Kidney epithelial cell (primary cell): ENCODE measurements around the gene ADAT1. TPM values are rescaled to one million over a fixed set of nuclear protein-coding genes. Genes with fewer than 3 reads are reported as not detected.

Experiments used
- DNase-seq: peaks from one replicate; pipeline ENCODE4 v3.0.0-alpha.2; 2010; ENCODE audit warnings: low read depth
- H3K27me3 ChIP-seq: 2 replicates; pipeline ENCODE4 v1.6.0; 2011; ENCODE audit warnings: low read length; ENCODE audit not compliant: control insufficient read depth, insufficient read depth
- H3K36me3 ChIP-seq: 2 replicates; pipeline ENCODE4 v1.5.1; 2011; ENCODE audit warnings: low read length; ENCODE audit not compliant: control insufficient read depth, insufficient read depth
- H3K4me3 ChIP-seq: 2 replicates; pipeline ENCODE4 v1.5.1; 2011; ENCODE audit warnings: low read depth, mild to moderate bottlenecking, control low read depth, low read length
- total RNA-seq: library from RNA; depleted of rRNA; stranded (reverse); fragments of >200 nt; gene quantifications from 2 replicates; pipeline ENCODE4 v1.2.3, GENCODE V29; 2015
- TF ChIP-seq, protein P1 (sequence below): IDR thresholded peaks from 2 replicates; pipeline ENCODE4 v1.5.1; 2011; ENCODE audit warnings: mild to moderate bottlenecking, moderate library complexity, low read length, control low read depth, inconsistent platforms; ENCODE audit not compliant: insufficient read depth, poor library complexity, severe bottlenecking

ADAT1 gene
- total RNA-seq, 1 donor from 2014 or later, result 60.5 TPM

DNA sequence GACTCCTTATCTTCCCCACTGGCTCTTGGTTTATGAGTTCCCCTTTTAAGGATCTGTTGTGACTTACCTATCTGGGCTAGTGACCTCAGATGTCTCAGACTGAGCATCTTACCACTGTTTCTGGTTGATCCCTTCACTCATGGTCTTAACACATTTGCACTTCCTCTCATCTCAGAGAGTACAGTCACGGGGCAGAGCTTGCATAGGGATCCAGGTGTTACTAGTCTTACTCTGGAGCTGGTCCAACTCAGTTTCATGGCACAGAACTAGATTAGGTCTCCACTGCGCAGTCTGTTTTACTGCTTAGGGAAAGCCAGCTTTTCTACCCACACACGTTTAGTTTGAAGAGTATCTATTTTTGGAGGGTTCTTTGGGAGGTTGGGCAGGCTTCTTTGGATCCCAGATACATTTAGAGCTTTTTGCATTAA is 46.7 kb downstream of the ADAT1 start:
- DNase-seq, result no peak
- Histone ChIP-seq H3K4me3 (no peak overlapping the region), H3K36me3 (peaks cover 1% of the 10 kb centered on the region), H3K27me3 (no peaks in the 10 kb centered on the region)
- TF ChIP-seq, protein P1, sequence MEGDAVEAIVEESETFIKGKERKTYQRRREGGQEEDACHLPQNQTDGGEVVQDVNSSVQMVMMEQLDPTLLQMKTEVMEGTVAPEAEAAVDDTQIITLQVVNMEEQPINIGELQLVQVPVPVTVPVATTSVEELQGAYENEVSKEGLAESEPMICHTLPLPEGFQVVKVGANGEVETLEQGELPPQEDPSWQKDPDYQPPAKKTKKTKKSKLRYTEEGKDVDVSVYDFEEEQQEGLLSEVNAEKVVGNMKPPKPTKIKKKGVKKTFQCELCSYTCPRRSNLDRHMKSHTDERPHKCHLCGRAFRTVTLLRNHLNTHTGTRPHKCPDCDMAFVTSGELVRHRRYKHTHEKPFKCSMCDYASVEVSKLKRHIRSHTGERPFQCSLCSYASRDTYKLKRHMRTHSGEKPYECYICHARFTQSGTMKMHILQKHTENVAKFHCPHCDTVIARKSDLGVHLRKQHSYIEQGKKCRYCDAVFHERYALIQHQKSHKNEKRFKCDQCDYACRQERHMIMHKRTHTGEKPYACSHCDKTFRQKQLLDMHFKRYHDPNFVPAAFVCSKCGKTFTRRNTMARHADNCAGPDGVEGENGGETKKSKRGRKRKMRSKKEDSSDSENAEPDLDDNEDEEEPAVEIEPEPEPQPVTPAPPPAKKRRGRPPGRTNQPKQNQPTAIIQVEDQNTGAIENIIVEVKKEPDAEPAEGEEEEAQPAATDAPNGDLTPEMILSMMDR, result no peak

DNA sequence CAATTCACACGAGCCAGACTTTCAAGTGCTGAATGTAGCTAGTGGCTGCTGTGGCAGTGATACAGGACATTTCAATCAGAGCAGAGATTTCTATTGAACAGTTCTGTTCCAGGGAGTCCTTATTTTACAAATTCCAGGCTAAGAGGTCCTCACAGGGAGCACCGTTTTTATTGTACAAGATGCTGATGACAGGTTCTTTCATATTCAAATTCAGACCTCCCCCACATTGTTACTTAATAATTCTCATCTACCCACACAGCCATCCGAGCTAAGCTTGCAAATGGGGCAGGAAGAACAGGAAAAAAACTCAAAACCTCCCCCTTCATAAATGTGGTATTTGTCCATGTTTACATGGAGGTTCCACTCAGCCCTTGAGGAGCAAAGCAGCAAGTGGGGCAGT is 47.1 kb downstream of the ADAT1 start:
- DNase-seq, result no peak
- H3K36me3 ChIP-seq, result peaks cover 1% of the 10 kb centered on the region
- no peak overlapping the region for H3K4me3 ChIP-seq
- no peaks in the 10 kb centered on the region for H3K27me3 ChIP-seq
- TF ChIP-seq, protein P1, result no peak

DNA sequence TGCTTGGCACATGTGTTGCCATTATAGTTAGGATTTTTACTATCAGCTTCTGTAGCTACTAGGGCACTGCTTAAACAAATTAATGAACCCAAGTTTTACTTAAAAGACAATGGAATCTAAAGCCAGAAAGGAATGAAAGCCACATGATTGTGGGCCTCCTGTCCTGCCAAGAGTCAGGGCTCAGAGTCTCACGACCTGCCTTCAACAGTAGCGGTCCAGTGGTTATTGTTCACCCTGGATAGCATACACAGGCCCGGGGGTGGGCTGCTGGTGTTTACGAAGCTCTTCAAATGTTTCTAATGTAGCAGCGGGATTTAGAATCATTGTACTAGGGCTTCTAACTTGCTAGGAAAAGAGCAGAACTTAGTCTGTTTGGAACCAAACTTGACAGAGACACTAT is 49.1 kb downstream of the ADAT1 start:
- H3K4me3 ChIP-seq, result no peak overlapping the region
- no peaks in the 10 kb centered on the region for H3K27me3 ChIP-seq
- H3K36me3 ChIP-seq, result peaks cover 1% of the 10 kb centered on the region
- no peak for DNase-seq
- TF ChIP-seq, protein P1, result no peak

DNA sequence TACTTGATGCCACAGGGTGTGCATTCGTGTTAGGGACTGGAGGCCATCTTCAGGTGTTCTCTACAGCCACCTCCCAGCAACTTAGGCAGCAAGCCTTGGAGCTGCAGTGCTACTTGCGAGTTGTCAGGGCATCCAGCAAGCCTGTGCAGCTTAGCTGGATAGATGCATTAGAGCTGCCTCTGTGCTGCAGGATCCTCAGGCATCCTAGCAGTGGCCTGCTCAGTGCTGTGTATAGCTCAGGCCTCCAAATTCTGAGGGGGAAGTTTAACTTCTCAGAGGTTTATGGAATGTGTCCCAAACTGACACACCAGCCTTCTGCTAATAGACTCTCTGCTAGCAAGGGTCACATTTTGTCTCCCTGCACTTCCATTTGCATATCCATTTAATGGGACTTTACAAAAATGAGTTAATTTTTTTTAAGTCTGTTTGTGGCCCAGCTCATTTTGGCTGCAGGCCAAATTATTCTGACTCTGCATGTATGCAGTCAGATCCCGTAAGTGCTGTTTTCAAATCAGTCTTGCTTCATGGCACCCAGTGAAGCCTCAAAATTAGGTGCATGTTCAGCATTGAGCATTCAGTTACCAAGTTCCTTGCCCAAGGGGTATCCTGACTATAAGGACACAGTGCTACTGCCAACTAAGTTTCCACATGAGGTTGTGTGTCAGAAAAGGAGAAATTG is 50.1 kb downstream of the ADAT1 start:
- TF ChIP-seq, protein P1, result no peak
- Histone ChIP-seq H3K4me3 (no peak overlapping the region), H3K36me3 (peaks cover 1% of the 10 kb centered on the region), H3K27me3 (no peaks in the 10 kb centered on the region)
- DNase-seq, result no peak

DNA sequence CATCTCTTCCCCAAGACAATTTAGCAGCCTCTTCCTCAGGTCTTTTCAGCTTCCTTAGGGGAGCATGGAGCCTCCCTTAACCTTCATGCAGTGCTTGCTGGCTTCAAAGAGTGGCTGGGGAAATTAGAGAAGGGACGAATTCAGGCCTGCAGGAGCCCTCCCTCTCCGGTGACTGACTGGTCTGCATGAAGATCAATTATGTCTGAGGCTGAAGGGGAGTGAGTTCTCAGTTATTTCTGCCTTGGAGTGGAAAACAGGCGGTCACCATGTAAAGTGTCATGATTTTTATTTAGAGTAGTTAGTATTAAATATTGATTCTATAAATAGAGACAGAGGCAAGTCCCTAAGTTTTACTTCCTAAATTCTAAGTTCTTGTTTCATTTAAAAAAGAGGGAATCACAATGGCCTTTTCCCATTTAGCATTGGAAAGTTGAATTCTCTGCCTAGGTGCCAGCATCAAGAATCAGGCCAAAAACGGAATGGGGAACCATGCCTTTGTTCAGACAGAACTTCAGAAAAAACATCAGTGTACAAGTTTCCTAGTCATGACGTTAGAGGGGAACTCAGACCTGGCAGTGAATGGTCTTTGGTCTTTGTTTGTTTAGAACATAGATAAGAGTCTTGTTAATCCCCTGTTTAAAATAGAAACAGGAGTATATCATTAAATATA is 52.5 kb downstream of the ADAT1 start:
- Histone ChIP-seq H3K36me3 (no peaks in the 10 kb centered on the region), H3K27me3 (no peaks in the 10 kb centered on the region), H3K4me3 (no peak overlapping the region)
- TF ChIP-seq, protein P1, result no peak
- no peak for DNase-seq
